GM21786 (cell line): ENCODE results near the gene SALL1.

Source experiments
- ATAC-seq: cut with Tn5 transposase; IDR thresholded peaks from one replicate; pipeline ENCODE4 v1.9.1; 2021; ENCODE audit not compliant: unreplicated experiment

The SALL1 gene

DNA sequence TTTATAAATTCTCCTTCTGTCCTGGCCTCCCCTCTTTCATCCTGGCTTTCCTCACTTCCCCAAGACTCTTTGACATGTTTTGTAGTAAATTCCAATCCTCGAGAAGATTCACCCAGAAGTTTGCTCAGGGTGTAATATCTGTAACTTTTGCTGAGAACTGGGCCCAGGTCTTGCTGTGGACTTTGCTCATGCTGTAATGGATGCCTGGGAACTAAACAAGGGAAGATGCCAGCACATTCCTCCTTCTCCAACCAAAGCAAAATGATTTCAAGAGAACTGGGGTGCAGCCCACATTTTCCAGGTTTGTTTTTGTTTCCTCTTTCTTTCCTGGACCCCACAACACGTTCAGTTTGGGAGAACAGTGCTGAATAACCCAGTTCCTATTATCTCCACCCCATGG lies 6.6 kb upstream of the SALL1 start:
- ATAC-seq, result no peak

DNA sequence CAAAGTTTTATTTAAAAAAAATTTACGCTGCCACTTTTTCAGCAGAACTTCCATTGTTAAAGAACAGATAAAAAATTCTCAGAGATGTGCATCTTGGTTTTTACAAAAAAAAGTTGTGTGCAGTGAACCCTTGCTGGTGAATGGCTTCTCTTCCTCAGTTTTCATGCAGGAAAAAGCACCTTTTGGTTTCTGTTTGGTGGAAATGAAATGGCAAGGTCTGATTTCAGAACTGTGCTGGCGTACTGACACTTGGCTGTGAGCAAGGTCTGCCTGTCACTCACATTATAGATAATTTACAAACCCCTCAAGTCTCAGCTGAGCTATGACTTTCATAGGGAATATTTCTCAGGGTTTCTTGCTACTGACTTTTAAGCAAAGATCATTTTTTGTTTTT lies 5.7 kb upstream of the SALL1 start:
- no peak for ATAC-seq

DNA sequence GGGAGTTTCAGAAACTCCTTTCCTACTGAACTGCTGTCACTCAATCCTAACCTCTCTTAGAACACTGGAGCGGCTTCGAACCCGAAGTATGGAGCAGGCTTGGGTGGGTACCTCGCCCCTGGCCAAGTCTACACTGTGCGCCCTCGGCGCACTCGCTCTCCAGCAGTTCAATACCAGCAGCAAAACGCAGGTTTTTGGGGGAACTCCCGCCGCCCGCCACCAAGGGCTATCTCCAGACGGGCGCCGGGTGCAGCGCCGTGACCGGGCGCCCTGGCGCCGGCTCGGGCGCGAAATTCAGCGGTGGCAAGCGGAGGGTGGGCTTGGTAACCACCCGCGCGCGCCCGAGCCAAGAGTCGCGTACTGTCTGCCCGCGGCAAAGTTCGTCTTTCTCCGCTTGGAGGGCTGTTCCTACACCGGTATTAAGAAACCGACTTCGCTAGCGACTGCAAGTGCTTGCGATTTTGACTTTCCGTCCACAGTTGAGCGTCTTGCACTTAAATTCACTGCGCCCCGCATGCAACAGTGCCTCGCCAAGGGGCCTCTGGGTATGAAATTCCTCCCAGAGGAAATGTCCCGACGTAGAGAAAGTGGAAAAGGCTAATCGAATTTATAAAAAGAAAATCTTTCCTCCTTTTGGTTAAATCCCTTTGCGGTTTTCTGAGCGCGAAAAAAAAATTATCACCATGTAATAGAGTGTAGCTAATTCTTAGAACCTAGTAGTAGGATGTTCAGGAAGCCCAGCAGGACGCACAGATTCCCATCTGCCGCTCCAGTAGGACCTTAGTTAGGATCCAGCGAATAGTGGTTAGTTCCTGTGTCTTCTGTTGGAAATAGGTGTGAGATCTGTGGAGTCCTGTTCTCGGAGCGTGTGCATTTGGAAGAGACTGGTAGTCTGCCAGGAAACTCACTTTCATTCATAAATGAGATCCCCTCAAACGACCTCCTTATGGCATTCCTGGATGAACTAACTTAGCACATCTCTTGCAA lies 5.0 kb upstream of the SALL1 start:
- ATAC-seq, result no peak

DNA sequence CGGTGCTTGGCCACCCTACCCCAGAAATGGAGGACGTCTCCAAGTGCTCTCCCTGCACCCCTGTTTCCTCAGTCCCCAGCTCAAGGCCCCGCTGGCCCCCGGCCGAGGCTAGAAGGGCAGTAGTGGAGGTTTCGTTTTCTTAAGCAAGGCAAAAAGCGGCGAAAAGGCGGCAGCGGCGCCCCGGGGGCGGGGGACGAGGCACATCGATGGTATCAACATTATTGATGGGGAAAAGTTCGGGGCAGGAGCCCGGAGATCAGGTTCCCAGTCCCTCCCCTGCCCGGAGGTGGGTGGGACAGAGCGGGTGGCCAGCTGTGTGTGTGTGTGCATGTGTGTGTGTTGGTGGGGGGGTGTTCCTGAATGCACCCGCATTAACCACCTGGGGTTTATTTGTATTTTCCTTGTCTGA lies 4.1 kb upstream of the SALL1 start:
- ATAC-seq, result no peak

DNA sequence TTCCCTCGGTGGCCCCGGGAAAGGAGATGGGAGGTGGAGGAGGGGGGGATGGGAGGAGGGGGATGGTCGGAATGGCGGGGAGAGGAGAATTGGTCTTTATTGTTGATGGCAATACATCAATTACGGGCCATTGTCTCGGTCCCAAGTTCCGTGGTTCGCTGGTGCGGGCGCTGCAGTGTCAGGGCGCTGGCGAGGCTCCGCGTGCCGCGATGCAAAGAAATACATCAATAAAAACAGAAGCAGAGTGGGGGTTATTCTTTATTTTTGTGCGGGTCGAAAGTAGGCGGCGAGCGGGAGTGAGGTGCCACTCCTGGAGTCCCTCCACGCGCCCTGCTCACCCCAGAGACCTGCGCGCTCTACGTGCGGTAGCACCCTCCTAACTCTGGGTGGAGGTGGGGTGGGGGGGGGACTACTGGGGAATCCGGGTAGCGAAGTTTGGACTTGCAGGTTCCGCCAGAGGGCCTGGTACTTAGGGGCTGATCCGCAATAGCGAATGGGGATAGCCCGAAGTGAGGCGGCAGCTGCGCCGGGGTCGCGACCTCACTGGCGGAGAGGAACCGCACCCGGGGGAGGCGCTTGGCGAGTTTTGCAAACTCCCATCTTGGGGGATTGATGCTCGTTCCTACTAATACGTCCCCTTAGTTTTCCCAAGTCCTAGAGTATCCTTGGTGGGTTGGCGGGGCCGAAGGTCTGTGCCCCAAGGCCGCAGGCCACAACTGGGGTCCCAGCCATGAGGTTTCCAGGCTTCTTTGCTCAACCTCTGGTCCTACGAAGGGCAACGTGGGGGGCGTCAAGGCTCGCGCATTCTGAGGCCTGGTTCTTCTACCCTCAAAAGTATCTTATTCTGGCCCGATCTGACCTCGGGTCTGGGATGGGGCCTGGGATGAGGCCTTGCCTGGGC lies 3.5 kb upstream of the SALL1 start:
- no peak for ATAC-seq

DNA sequence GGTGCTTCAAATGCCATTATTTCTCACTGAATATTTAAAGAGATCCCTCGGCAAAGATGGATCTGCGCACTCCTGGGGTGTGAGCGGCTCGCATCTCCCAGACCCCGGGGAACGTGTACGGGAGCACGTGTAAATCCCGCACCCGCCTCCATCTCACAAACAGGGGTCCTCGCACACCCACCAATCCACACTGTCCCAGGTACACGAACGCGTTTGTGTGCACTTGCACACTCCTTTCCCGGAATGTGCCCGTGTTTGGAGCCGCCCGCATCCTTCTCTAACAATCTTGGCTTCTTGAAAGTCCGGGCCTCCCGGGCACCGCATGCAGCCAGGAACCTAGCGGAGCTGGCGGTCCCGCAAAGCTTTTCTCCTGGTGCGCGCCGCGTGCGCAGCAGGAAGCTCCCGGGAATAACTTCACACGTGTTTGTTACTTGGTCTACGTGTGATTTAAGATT lies 2.5 kb upstream of the SALL1 start:
- ATAC-seq, result no peak

DNA sequence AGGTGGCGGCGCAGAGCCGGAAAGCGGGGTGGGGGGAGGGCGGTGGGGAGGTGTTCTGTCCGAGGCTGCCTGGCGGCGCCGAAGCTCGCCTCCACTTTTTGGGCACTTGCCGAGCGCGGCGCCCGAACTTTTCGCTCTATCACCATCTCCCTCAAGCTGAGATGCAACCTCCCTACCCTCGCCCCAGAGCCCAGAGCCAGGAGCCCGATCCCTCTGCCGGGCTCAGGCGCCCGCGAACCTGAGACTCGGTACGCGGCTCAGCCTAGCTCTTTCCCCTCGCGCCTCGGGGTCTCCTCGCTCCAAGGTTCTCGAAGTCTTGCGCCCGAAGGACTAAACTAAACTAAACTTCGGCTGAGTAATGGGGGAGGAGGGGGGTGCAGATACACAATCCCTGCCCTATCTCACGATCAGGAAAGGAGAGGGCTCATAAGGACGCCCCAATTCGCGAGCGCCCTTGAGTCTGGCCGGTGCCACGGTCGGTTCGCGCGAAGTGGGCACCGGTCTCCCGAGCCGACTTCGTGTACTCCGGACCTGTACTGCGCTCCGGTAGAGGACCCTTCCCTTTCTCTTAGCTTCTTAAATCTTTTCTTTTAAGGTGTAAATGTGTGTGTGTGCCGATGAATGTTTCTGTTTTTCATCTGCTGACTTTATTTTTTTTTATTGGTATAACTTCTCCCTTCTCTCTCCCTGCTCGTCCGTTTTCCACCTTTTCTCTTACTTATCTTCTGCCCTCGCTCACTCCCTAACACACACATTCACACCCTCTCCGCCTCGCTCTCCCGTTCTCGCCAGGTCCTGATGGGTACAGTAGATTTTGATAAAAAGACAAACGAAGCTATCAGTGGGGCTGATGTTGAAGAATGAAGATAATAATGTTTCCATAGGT lies 1.9 kb upstream of the SALL1 start:
- no peak for ATAC-seq

DNA sequence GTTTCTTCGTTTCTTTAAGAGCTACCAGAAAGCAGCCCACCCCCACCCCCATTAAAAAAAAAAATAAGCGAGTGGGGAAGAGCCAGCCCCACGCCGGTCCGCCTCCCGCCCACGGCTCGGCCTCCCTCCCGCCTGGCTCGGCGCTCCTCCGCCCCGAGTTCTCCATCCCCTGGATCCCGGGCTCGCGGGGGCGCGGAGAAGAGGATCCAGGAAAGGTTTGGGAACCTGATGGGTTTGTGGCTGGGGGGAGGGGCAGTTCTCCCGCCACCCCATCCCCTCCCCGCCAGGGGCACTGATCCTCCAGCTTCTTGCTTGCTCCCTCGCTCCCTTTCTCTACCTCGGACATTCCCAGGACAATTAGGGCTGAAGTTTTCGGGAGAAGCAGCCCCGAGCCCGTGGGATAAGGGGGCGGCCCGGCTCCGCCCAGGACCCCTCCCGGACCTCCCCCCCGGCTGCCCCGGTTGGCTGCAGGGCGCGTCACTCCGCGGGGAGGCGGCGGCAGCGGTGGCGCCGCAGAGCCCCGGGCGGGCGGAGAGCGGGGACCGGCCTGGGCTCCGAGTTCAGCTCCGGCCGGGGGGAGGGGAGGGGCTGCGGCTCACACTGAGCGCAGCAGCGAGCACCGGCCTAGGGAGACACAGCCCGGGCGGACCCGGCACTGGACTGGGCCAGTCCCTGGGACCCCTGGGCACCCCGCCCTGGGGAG lies 1.0 kb upstream of the SALL1 start:
- ATAC-seq, result no peak

DNA sequence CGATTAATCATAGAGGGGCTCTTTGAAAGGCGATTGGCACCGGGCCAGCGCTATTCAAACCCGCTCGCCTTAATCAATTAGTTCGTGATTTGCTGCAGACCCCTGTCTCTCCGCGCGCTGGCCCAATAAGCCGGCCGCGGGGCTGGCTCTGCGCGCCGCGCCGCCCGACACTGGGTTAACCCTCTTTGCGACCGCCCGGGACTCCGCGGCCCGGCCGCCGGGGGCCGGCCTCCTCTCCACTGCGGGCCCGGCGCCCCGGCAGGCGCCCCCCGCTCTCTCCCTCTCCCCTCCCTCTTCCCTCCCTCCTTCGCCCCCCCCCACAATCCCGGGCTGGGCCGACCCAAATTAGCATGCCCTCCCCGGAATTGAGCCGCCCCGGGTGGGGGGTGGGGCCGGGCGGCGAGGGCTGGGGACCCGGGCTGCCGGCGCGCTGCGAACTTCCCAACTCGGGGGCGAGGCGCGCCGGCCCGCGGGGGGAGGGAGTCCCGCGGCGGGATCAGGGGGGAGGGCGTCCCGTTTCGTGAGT lies 428 bp upstream of the SALL1 start:
- no peak for ATAC-seq

DNA sequence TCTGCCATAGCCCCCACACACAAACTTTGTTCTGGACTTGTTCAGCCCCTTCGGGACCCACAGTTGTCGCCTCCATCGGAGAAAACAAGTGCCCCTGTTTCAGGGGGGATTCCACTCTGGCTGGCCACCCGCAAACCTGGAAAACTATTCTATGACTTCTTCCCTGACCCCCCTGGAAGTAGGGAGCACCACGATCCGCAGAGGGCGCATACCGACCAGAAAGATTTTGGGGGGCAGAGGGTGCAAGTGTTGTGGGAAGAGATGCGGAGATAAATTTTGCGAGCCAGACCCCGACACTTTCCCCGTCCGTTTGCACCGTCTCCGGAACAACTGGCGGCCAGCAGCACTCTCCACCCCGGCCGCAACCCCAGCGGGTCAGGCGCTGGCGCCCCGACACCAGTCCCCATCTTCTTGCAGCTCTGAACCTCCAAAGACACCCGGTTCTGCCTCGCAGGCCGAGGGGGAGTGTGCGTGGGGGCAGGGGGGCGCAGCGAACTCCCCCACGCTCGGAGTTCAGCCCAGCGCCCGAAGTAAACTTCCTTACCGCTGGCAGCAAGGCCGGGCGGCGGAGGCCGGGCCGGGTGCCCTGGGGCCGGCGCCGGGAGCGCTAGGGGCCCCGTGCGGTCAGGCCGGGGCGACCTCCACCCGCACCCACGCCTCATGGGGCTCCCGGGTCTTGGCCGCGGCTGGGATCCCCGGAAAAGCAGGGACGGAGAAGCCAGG lies 744 bp downstream of the SALL1 start:
- ATAC-seq, result no peak

DNA sequence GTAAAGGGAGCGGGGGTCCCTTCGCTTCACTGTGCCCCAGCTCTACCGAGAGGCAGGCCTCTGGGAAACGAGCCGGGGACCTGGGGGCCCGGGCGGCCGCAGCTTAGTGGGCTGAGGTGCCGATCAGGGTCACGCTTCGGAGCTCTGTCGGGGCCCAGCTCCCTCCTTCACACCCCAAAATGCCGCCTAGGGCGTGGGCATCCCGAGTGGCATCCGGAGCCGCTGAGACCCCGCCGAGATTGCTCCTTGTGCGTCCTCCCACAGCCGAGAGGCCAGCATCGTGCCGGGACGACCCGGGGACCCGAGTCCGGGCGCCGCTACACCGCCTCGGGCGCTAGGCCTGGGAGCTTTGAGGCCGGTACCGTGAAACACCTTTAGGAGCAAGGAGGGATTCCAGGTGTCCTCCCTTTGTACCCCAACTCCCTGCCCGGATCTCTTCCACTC lies 1.3 kb downstream of the SALL1 start:
- no peak for ATAC-seq

DNA sequence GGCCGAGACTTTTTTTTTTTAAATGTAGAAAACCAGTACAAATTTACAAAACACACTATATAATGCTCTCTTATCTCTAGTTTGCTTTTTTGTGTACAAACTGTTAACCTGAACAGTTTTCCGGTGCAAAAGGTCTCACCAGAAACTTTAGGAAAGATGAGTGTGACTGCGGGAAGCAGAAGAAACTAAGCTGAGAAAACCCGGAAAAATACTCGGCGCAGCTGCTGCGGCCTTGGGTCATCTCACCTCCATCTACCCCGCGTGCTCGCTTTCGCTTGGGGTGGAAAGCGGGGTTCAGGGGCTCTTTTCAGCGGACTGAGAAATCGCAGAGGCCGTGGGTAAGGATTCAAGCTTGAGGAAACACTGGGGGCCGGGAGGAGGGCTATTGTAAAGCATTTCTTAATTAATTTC lies 1.8 kb downstream of the SALL1 start:
- ATAC-seq, result no peak

DNA sequence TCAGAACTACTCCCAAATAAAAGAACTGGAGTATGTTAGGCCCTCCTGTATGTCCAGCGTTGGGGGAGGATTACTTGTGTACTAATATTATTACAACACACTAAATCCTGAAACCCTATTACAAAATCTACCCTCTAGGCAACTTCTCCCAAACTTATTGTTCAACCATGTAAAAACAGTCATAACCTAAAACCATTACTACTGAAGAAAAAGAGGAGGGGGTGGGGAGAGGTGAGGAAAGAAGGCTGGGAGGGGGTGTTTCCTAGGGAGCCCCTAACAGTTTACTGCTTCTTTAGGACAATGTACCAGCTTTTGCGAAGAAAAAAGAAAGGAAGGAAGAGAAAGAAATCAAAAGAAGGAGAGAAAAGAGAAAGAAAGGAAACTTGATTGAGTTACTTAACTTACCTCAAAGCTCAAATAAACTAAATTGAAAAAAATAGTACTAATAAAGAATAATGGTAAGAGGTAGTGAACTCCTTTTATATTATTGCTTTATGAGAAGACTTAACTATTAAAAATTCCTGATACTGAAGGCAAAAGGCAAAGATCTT lies 2.3 kb downstream of the SALL1 start:
- no peak for ATAC-seq

DNA sequence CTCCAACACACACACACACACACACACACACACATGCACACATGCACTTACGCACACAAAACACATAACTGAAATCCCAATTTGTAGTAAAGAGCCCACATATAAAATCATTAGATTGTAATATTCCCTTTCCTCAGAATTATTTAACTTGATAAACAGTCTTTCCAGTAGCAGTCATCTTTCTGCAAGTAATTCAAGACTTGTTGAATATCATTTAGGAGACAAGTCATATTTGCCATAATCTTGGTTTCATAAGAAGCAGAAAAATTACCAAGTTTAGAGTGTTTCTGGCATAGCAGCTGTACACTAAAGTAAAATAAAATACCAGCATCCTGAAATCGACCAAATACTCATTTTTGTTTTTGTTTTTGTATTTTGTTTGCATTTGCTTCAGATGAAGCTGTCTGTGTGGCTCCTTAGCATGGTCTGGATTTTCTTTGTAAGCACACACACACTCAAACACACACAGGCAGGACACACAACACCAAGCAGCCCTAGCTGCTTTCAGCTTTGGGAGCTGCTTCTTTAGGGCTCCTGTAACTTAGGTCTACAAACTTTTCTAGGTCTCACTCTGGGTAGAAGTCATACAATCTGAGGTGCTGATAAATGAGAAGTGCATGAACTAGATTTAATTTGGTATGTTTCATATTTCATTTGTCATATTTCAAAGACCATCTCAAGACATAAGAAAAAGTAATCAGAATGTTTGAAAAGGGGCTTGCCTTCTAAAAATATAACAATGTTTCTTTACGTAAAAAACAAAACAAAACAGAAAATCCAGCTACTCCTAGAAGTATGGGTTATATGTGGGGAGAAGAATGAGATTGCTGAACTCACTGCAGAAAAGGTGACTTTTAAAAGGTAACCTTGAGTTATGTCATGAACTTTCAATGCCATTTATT lies 3.0 kb downstream of the SALL1 start:
- ATAC-seq, result no peak

DNA sequence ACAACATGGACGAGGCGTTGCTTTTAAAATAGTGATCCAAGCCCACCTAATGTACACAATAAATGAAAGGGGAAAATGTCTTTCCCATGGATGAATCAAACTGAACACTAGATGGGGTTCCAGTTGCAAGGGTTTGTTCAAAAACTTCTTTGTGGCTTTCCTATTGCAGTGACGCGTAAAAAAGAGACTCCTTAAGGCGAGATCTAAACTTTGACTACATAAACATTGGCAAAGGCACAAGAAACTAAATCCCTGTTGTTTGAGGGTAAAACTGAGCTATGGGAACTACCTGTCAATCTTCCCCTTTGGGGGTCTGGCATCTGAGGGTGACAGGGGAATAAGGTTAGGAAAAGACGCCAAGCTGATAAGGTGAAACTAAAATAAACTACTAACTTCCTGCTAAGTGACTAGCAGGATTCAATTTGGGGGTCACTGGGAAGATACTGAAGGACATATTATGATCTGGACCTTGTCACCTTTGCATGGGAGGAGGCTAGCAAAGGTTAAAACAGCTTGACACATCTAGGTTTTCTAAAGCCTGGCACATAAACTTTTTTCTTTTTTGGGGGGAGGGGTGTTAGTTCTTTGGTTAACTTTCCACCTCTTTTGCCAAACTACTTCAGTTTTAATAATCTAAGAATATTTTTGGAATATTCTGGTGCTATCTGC lies 4.7 kb downstream of the SALL1 start:
- no peak for ATAC-seq

DNA sequence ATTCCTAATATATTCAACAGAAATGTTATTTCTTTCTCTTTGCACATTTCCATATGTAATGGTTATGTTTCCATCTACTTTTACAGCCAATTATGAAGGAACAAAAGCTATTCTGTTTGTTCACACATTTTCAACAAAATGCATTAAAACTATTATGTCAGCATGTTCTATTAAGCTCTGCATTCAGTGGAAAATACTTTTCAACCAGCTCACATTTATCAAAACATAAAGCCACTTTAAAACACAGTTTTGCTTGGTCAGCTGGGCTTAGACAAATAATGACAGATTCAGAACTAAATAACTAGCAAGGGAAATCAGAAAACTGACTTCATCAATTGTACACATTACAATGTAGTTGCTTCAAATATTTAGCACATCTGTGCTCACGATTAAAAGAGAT lies 6.9 kb downstream of the SALL1 start:
- ATAC-seq, result no peak

DNA sequence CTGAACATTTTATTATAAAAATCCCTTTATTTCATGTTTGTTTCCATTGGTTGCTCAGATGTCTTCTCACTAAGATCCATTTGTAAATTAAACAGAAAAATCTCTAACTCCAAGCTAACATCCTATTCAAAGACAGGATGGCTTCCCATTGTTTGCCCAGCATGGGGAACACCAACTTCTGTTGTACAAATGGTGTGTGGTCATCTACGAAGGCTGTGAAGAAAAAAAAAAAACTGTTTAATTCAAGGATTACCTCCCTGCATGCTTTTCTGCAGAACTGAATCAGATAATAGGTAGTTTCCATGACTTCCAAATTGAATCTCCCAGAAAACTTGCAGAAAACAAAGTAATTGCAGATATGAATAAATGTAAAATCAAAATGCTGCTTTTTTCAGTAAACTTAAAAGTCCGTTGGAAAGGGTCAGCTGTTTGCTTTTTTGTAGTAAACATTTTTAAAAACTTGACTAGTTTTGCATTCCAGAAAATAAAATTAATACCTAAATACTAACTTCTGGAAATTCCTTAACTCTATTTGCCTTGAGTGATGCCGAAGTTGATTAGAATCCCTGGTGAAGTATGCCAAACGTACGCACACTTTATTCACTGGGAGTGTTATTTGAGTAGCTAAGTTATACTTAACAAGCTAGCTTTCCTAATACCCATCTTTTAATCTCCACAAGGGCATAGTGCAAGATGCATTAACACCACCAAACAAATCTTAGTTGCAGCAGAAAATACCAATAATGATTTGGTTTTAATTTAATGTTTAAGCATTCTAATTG lies 7.7 kb downstream of the SALL1 start:
- no peak for ATAC-seq
